T-helper 2 cell treated with Interferon-gamma antibody and Interleukin-4, amounts not matched to agents 5 μg/mL and 100 μg/mL, for 36 hours (primary cell): Measurements from ENCODE around the gene ADIPOR2.

Experiments
- DNase-seq: peaks from one replicate; pipeline ENCODE4 v3.0.0; 2021; ENCODE audit warnings: low spot score
- H3K27ac Mint-ChIP-seq: one replicate; pipeline ENCODE4 v1.8.0; 2021; ENCODE audit warnings: mild to moderate bottlenecking, mixed read lengths
- H3K27me3 Mint-ChIP-seq: one replicate; pipeline ENCODE4 v1.8.0; 2021; ENCODE audit warnings: low read depth, mixed read lengths
- H3K36me3 Mint-ChIP-seq: one replicate; pipeline ENCODE4 v1.8.0; 2021; ENCODE audit warnings: low read depth, mixed read lengths
- H3K4me1 Mint-ChIP-seq: one replicate; pipeline ENCODE4 v1.8.0; 2021; ENCODE audit warnings: low read depth, mixed read lengths
- H3K4me3 Mint-ChIP-seq: one replicate; pipeline ENCODE4 v1.8.0; 2022; ENCODE audit warnings: mild to moderate bottlenecking, moderate library complexity, mixed read lengths
- H3K9me3 Mint-ChIP-seq: one replicate; pipeline ENCODE4 v1.8.0; 2021; ENCODE audit warnings: mixed read lengths

ADIPOR2 gene

GRCh38 chr12:1803736-1804135 is 112.9 kb downstream of the ADIPOR2 start:
- no peak for DNase-seq
- no peaks in the 10 kb centered on the region for H3K36me3 Mint-ChIP-seq
- no peak overlapping the region for H3K27ac Mint-ChIP-seq
- H3K27me3 Mint-ChIP-seq: no peaks in the 10 kb centered on the region
- peaks cover 5% of the 10 kb centered on the region for H3K9me3 Mint-ChIP-seq
- H3K4me3 Mint-ChIP-seq: no peak overlapping the region
- peaks cover 5% of the 10 kb centered on the region for H3K4me1 Mint-ChIP-seq

GRCh38 chr12:1804545-1805332 is 113.9 kb downstream of the ADIPOR2 start:
- Mint-ChIP-seq H3K27me3 (no peaks in the 10 kb centered on the region), H3K4me1 (peaks cover 5% of the 10 kb centered on the region), H3K9me3 (peaks cover 5% of the 10 kb centered on the region), H3K4me3 (no peak overlapping the region), H3K36me3 (no peaks in the 10 kb centered on the region), H3K27ac (peak overlapping the region; percentile 77)
- DNase-seq: peak; percentile 83

- no peaks in the 10 kb centered on the region for H3K36me3 Mint-ChIP-seq
- H3K9me3 Mint-ChIP-seq: peaks cover 5% of the 10 kb centered on the region
- H3K27me3 Mint-ChIP-seq: no peaks in the 10 kb centered on the region
- peaks cover 8% of the 10 kb centered on the region for H3K4me1 Mint-ChIP-seq
- no peak for DNase-seq
- H3K4me3 Mint-ChIP-seq: no peak overlapping the region
- no peak overlapping the region for H3K27ac Mint-ChIP-seq
Measured at GRCh38 chr12:1805441-1806081, 114.7 kb downstream of the ADIPOR2 start.

- no peak overlapping the region for H3K27ac Mint-ChIP-seq
Measured at GRCh38 chr12:1806301-1807086, 115.6 kb downstream of the ADIPOR2 start.

GRCh38 chr12:1807087-1807860 is 116.4 kb downstream of the ADIPOR2 start:
- H3K9me3 Mint-ChIP-seq: peaks cover 5% of the 10 kb centered on the region
- no peaks in the 10 kb centered on the region for H3K36me3 Mint-ChIP-seq
- DNase-seq: no peak
- no peaks in the 10 kb centered on the region for H3K27me3 Mint-ChIP-seq
- H3K4me1 Mint-ChIP-seq: peaks cover 12% of the 10 kb centered on the region
- no peak overlapping the region for H3K4me3 Mint-ChIP-seq
- no peak overlapping the region for H3K27ac Mint-ChIP-seq

More at GRCh38 chr12:1806301-1807086, 115.6 kb downstream of the ADIPOR2 start:
- Mint-ChIP-seq H3K4me1 (peaks cover 8% of the 10 kb centered on the region), H3K4me3 (no peak overlapping the region), H3K9me3 (peaks cover 5% of the 10 kb centered on the region), H3K27me3 (no peaks in the 10 kb centered on the region), H3K36me3 (no peaks in the 10 kb centered on the region)
- DNase-seq: no peak

GRCh38 chr12:1808036-1808797 is 117.3 kb downstream of the ADIPOR2 start:
- Mint-ChIP-seq H3K4me1 (peaks cover 12% of the 10 kb centered on the region), H3K27ac (no peak overlapping the region), H3K9me3 (peaks cover 5% of the 10 kb centered on the region), H3K4me3 (no peak overlapping the region), H3K36me3 (no peaks in the 10 kb centered on the region), H3K27me3 (no peaks in the 10 kb centered on the region)
- no peak for DNase-seq

GRCh38 chr12:1808798-1809480 is 118.1 kb downstream of the ADIPOR2 start:
- Mint-ChIP-seq H3K27me3 (peaks cover 3% of the 10 kb centered on the region), H3K4me1 (peaks cover 12% of the 10 kb centered on the region), H3K27ac (no peak overlapping the region), H3K4me3 (no peak overlapping the region), H3K36me3 (no peaks in the 10 kb centered on the region), H3K9me3 (peaks cover 5% of the 10 kb centered on the region)
- no peak for DNase-seq

GRCh38 chr12:1809591-1810190 is 118.8 kb downstream of the ADIPOR2 start:
- H3K4me1 Mint-ChIP-seq: peaks cover 8% of the 10 kb centered on the region

GRCh38 chr12:1810201-1810930 is 119.5 kb downstream of the ADIPOR2 start:
- Mint-ChIP-seq H3K27ac (peak overlapping the region; percentile 4), H3K36me3 (no peaks in the 10 kb centered on the region), H3K9me3 (no peaks in the 10 kb centered on the region), H3K27me3 (peaks cover 10% of the 10 kb centered on the region), H3K4me3 (peak overlapping the region; percentile 1), H3K4me1 (peaks cover 7% of the 10 kb centered on the region)
- no peak for DNase-seq

More at GRCh38 chr12:1809591-1810190, 118.8 kb downstream of the ADIPOR2 start:
- DNase-seq: no peak
- H3K27me3 Mint-ChIP-seq: peaks cover 5% of the 10 kb centered on the region
- peaks cover under 1% of the 10 kb centered on the region for H3K9me3 Mint-ChIP-seq
- H3K27ac Mint-ChIP-seq: no peak overlapping the region
- no peaks in the 10 kb centered on the region for H3K36me3 Mint-ChIP-seq
- H3K4me3 Mint-ChIP-seq: peak overlapping the region; percentile 1

GRCh38 chr12:1810931-1811280 is 120.0 kb downstream of the ADIPOR2 start:
- DNase-seq: no peak
- no peaks in the 10 kb centered on the region for H3K36me3 Mint-ChIP-seq
- H3K4me1 Mint-ChIP-seq: peaks cover 7% of the 10 kb centered on the region
- H3K4me3 Mint-ChIP-seq: peak overlapping the region; percentile 1
- no peaks in the 10 kb centered on the region for H3K9me3 Mint-ChIP-seq
- peaks cover 10% of the 10 kb centered on the region for H3K27me3 Mint-ChIP-seq
- peak overlapping the region; percentile 4 for H3K27ac Mint-ChIP-seq

GRCh38 chr12:1811281-1811947 is 120.5 kb downstream of the ADIPOR2 start:
- H3K27me3 Mint-ChIP-seq: peaks cover 11% of the 10 kb centered on the region
- peak; percentile 20 for DNase-seq
- peak overlapping the region; percentile 1 for H3K4me3 Mint-ChIP-seq
- H3K4me1 Mint-ChIP-seq: peaks cover 7% of the 10 kb centered on the region
- H3K9me3 Mint-ChIP-seq: no peaks in the 10 kb centered on the region
- peak overlapping the region; percentile 67 for H3K27ac Mint-ChIP-seq
- no peaks in the 10 kb centered on the region for H3K36me3 Mint-ChIP-seq
